Stimulated activated CD4-positive, alpha-beta T cell treated with anti-CD3 and anti-CD28 coated beads, Interleukin-2, amount 100 ng/mL, for 24 hours (primary cell): Measurements from ENCODE around the gene CTBS.

Source experiments
- DNase-seq, 2 donors: peaks; one replicate each; pipeline ENCODE4 v3.0.0-alpha.2; 2020

The CTBS gene

GRCh38 chr1:84505493-84506001 is 68.7 kb downstream of the CTBS start:
- DNase-seq, result no peak

GRCh38 chr1:84504580-84505492 is 69.4 kb downstream of the CTBS start:
- DNase-seq, result no peak

- DNase-seq, result no peak
These were observed 71.3 kb downstream of the CTBS start for GRCh38 chr1:84502927-84503326.
